HG02678 (cell line): Measurements from ENCODE around the gene FOXO4.
"Not testable (repeated sequence)": the region's sequence is repeated elsewhere in the genome, so short reads cannot be mapped to it uniquely, and the experiment has no call there.

Experiments
- ATAC-seq: cut with Tn5 transposase; IDR thresholded peaks from one replicate; pipeline ENCODE4 v1.9.1; 2021; ENCODE audit warnings: mild to moderate bottlenecking, moderate library complexity; ENCODE audit not compliant: unreplicated experiment

The FOXO4 gene

GRCh38 chrX:71095555-71095980 is at the start of gene FOXO4:
Gene FOXO4 (plus strand): TSS chrX:71095851. CDS start chrX:71096529, 678 bp downstream.
- peak; percentile 94 for ATAC-seq

- ATAC-seq = not testable (repeated sequence)
Observed at GRCh38 chrX:71047891-71048290, 47.8 kb upstream of the FOXO4 start.

GRCh38 chrX:71052721-71053120 is 42.9 kb upstream of the FOXO4 start:
- ATAC-seq = peak; percentile 30

GRCh38 chrX:71053217-71053621 is 42.4 kb upstream of the FOXO4 start:
- peak; percentile 96 for ATAC-seq

- ATAC-seq = no peak
Observed at GRCh38 chrX:71056867-71057266, 38.8 kb upstream of the FOXO4 start.

- ATAC-seq = no peak
Observed at GRCh38 chrX:71057848-71058530, 37.7 kb upstream of the FOXO4 start.

GRCh38 chrX:71060127-71060526 is 35.5 kb upstream of the FOXO4 start:
- ATAC-seq = no peak

GRCh38 chrX:71067089-71067488 is 28.6 kb upstream of the FOXO4 start:
- ATAC-seq = no peak

GRCh38 chrX:71067712-71068043 is 28.0 kb upstream of the FOXO4 start:
- ATAC-seq = no peak

GRCh38 chrX:71068044-71068918 is 27.4 kb upstream of the FOXO4 start, which contains the start of gene SNX12:
Gene SNX12 (minus strand): TSS chrX:71068334. CDS start chrX:71068306, 28 bp downstream.
- peak; percentile 95 for ATAC-seq

- no peak for ATAC-seq
Observed at GRCh38 chrX:71070531-71070930, 25.1 kb upstream of the FOXO4 start.

- no peak for ATAC-seq
Observed at GRCh38 chrX:71081330-71082123, 14.1 kb upstream of the FOXO4 start.

GRCh38 chrX:71082124-71082647 is 13.5 kb upstream of the FOXO4 start:
- no peak for ATAC-seq

- ATAC-seq = no peak
Observed at GRCh38 chrX:71082822-71083221, 12.8 kb upstream of the FOXO4 start.

GRCh38 chrX:71085900-71086299 is 9.8 kb upstream of the FOXO4 start:
- ATAC-seq = no peak

- no peak for ATAC-seq
Observed at GRCh38 chrX:71091263-71091662, 4.4 kb upstream of the FOXO4 start.

GRCh38 chrX:71095033-71095432 is 618 bp upstream of the FOXO4 start:
- no peak for ATAC-seq

GRCh38 chrX:71095981-71096759 is 519 bp downstream of the FOXO4 start:
- peak; percentile 15 for ATAC-seq

GRCh38 chrX:71096760-71097032 is 1.0 kb downstream of the FOXO4 start:
- no peak for ATAC-seq

- no peak for ATAC-seq
Observed at GRCh38 chrX:71098302-71098701, 2.7 kb downstream of the FOXO4 start.
